ENCODE measurements around the gene CCSAP.

The CCSAP gene

DNA sequence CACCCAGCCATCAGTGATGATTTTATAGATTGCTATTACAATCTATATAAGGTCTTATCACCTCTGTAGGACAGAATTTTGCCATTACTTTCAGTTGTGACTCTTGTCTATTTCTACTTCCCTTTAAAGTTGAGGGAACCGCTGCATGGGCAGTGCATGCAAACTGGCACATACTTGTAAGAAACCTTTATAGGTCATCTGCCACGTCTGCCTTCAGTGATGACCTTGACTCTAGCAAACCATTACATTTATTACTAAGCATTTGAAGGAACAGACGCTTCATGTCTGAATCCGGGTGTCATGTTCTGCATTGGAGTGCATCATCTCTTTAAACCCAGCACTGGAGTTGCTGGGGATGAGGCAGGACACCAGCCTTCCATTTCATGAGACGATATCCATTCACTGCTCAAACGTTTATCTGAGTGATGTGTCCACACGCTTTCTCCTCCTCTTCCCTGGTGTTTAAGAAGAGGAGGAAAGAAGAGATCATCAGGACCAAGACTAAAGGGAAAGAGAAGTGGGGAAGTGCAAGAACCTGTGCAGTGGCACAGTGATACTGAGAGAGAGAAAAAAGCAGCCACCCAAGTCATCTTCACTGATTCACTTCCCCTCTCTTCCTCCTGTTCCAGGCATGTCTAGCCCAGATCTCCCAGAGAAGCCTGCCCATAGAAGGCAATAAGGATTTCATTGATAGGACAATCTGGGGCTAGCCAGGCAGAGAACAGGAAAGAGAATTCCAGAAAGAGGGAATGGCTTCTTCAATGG, 14.1 kb downstream of the CCSAP start:
- in situ Hi-C loops (cut with HindIII; ENCODE audit: low sequenced_read_pairs) = loop anchor here (10.0 to 25.0 kb wide), 2 partner anchors 109 to 166 kb away; partner anchors contain the start of gene ACTA1

DNA sequence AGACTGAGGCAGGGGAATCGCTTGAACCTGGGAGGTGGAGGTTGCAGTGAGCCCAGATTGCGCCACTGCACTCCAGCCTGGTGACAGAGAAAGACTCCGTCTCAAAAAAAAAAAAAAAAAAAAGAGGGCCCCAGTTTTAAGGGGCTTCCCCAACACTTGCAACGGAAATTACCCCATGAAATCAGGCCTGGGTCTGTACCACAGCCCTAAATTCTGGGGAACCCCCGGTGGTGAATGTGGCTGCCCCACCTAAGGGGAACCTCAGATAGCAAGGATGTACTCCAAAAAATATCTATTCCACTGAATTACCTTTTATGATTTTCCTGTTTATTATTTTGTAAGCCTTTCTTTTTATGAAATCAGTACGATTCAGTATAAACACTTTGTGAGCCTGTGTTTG, 15.1 kb downstream of the CCSAP start:
- in situ Hi-C loops (cut with HindIII; ENCODE audit: low sequenced_read_pairs) = loop anchor here (10.0 to 25.0 kb wide), 2 partner anchors 110 to 167 kb away; partner anchors contain the start of gene ACTA1

DNA sequence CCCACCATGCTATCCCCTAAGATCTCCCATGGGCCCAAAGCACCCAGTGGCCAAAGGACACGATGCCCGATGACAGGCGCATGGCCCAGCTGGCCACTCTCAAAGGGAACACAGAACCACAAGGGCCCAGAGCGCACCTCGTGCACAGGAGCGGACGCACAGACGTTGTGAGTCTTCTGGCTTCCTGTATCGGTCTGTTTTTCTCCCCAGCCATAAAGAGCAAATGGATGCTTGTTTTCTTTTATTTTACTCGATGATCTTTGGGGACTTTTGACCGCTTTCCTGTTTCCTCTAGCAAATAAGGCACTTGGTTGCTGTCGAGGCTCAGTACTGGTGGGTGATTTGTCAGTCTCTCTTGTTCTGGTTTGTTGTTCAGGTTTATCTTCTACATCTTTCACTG, 16.2 kb downstream of the CCSAP start:
- in situ Hi-C loops (cut with HindIII; ENCODE audit: low sequenced_read_pairs) = loop anchor here (10.0 to 25.0 kb wide), 2 partner anchors 111 to 168 kb away; partner anchors contain the start of gene ACTA1

DNA sequence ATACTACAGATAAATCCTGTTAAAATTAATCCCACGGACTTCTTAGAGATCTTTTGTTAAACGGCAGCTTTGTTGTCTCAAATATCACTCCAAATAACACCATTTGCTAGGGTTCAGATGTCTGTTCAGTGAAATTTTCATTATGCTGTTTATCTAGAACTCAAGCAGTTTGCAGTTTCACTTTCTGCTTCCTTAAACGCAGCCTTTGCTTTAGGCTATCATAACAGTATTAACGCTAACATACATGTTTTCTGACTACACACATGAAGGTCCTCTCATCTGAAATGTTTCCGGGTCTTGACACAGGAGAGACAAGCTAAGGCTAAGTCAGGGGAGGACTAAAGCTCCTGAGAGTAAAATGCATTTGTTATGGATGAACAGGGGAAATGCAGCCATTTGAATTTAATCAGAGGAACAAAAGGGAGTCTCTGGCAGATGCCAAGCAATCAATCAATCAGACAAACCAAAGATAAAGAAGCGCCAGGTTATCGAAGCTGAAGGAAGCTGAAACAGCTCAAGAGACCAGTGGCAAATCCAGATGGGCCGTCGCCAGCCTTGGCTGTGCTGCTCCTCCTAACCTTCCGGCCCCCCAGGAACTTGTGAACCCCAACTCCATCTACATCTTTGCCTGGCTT, 16.9 kb downstream of the CCSAP start:
- in situ Hi-C loops (cut with HindIII; ENCODE audit: low sequenced_read_pairs) = loop anchor here (10.0 to 25.0 kb wide), 2 partner anchors 111 to 169 kb away; partner anchors contain the start of gene ACTA1

DNA sequence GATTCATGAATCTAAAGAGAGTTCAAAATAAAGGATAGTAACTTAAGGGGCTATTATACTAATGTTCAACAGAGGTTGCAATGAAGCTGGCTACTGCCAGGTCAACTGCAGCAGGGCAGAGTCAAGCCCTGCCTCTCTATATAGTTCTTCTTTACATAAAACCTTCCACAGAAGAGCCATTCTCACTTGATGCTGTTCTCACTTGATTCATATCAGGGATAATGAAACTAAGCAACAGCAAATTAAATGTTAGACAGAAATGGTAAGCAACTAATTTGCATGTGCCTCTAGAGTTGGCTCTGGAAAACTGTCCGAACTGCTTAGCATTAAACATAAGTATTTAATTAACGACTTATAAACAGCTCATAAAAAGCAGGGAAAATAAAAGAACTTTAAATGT, 17.4 kb downstream of the CCSAP start:
- in situ Hi-C loops (cut with HindIII; ENCODE audit: low sequenced_read_pairs) = loop anchor here (10.0 to 25.0 kb wide), 2 partner anchors 112 to 169 kb away; partner anchors contain the start of gene ACTA1

DNA sequence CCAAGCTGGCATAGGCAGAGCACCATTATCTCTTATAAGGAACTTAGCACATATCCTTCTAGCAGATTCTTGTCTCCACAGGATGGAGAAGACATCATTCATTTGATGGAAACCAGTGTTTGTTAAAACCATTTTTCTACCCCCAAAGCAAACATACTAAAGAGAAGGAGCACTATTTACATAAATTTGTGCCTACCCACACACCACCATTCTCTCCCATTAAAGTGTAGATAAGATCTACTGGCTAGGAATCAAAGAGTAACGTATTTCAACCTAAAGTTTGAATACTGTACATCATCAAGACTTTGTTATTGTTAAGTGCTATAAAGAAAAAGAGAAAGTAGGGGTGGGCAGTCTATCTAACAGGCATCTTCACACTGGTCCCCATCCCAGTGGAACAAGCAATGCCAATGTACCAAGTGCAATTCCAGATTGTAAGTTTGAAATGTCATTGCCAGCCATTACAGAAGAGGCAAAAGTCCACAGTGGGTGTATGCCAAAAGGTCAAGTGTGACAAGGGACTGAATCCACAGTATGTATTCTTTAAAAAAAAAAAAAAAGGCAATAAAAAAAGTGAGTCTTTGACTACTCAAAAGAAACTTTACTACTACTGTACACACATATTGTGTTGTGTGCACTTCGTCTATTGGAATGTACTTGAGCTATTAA, 18.8 kb downstream of the CCSAP start:
- in situ Hi-C loops (cut with HindIII; ENCODE audit: low sequenced_read_pairs) = loop anchor here (10.0 kb wide), 1 partner anchor 171 kb away; no protein-coding TSS in a partner anchor

DNA sequence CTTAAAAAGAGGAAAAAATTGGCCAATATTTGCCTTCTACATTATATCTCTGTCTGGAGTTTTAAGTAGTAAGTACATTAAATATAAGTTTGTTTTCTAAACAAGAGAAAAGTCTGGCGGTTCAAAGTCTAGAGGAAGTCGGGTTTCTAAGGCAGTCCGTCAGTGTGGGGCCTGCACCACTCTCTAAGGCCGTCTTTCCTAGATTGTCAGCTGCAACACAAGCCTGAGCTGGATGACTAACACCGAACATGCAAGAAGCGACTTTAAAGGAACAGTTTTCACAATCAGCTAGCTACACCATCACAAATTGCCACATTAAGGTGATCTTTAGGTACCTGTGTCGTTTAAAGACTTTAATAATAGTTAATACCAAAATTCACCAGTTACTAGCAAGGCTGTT, 19.6 kb downstream of the CCSAP start:
- in situ Hi-C loops (cut with HindIII; ENCODE audit: low sequenced_read_pairs) = loop anchor here (10.0 kb wide), 1 partner anchor 172 kb away; no protein-coding TSS in a partner anchor

DNA sequence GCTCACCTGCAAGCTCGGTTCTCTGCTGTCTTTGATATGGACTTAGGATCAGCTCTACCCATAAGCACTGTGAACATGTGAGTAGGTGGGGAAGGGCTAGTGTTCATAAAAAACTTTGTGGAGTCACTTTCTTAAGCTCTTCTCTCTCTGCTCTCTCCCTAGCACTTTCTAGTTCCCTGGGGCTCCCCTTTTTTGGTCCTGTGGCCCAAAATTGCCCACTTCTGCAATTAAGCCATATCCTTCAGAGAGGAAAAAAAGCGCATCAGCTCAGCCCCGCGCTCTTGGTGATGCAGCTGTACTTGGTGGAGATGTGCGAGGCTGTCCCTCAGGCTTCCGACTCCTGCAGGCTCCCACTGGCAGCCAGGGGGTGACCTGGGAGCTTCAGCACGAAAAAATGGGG, 23.4 kb downstream of the CCSAP start:
- in situ Hi-C loops (cut with HindIII; ENCODE audit: low sequenced_read_pairs) = no loop called here

DNA sequence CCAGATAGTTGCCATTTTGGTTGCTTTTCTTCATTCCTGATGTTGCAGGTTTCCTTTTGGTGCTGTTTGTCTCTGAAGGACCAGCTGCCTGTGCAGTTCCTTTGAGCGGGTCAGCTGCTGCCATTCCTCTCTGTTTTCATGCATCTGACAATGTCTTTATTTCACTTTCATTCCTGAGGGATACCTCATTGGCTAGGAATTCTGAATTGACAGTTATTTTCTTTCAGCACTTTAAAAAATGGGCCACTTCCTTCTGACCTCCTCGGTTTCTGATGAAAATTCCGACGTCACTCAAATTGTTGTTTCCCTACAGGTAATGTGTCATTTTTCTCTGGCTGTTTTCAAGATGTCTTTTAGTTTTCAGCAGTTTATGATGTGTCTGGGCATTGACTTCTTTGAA, 24.8 kb downstream of the CCSAP start:
- in situ Hi-C loops (cut with HindIII; ENCODE audit: low sequenced_read_pairs) = no loop called here

DNA sequence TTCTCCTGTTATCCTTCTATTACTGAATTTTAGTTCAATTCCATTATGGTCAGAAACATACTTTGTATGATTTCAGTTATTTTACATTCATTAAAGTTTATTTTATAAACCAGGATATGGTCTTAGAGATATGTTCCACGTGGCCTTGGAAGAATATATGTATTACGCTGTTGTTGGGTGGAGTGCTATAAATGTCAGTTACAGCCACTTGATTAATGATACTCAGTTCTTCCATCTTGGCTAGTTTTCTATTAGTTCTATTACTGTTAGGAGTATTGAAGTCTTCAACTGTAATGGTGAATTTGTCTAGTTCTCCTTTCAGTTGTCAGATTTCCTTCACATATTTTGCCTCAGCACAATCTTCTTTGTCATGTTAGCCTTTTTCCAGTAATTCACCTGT, 26.7 kb downstream of the CCSAP start:
- in situ Hi-C loops (cut with HindIII; ENCODE audit: low sequenced_read_pairs) = no loop called here

DNA sequence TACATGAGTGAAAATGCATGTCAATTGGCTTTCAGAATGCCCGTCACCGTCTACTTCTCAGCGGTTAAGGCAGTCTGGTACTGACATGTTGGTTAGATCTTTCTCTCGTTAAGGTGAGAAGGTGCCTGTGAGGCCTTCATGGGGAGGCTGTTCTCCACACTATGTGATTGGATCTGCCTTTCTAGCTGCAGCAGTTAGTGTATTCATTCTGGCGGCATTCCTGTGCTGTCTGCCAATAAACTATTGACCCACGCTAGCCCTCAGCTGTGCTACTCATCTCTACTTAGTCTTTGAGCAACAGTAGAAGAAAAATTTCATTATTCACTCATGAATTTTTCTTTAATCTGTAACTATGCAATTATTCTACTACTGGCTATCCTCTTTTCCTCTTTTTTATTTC, 32.0 kb downstream of the CCSAP start:
- in situ Hi-C loops (cut with HindIII; ENCODE audit: low sequenced_read_pairs) = no loop called here

DNA sequence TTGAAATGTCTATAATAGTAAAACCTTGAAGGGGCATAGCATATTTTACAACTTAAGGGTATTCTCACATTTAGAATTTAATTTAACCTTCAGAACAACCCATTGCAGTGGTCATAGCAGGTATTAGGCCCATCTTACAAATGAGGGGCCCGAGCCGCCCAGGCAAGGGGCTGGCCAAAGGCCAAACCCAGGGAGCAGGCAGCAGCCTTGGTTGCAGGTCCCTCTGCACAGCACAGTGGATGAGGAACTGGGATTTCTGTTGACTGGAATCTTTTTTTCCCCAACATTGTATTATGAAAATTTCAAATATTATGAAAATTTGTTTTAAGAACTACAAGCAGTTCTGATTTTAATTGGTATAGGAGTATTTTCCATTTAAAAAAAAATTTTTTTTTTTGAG, 33.2 kb downstream of the CCSAP start:
- in situ Hi-C loops (cut with HindIII; ENCODE audit: low sequenced_read_pairs) = no loop called here

DNA sequence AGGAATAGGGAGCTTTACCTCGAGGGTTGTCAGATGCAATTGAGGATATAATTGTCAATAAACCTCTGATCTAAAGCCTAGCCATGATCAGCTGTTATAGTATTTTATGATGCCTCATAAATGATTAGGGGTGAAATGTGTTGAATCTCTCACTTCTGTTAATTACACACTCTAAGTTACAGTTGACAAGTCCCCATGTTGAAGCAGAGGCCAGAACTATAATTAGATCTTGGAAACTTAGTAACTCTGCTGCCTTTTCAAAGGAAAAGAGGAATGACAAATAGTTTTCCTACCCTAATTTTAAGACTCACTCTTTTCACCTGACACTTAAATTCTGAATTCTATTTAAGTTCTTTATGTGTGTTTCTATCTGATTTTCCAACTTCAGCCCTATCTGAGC, 33.8 kb downstream of the CCSAP start:
- in situ Hi-C loops (cut with HindIII; ENCODE audit: low sequenced_read_pairs) = no loop called here

DNA sequence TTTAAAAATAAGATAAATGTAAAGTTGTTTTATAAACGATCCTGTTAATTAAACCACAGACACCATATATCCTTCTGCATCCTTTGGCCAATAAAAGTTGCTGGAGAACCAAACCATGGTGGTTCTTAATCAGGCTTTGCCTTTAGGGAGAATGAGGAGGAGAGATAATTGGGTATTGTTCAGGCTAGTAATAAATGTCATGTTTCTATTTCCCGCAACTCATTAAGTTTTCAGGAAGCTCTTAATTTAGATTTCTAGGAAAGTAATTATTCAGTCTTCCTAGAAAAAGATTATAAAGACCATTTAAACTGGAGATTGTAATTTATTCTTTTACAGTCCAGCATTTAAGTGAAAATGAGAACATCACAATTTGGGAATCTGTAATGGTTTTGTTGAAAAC, 37.5 kb downstream of the CCSAP start:
- in situ Hi-C loops (cut with HindIII; ENCODE audit: low sequenced_read_pairs) = no loop called here

DNA sequence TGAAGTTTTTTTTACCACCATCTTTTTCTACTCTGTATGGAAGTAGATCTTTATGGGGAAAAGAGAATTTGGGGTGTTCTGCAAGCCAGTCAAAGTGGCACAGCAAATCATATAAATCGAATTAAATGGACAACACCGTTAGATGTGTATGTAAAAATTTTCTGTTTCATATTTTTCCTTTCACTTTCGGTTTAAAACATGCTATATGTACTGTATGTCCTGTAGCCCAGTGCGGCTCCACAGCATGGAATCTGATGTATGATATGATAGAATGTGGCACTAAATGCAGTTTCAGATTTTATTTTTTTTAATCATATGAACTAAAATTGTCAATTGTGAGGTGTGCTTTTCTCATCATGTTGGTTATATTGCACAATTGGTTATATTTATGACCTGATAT, 39.0 kb downstream of the CCSAP start:
- in situ Hi-C loops (cut with HindIII; ENCODE audit: low sequenced_read_pairs) = no loop called here

DNA sequence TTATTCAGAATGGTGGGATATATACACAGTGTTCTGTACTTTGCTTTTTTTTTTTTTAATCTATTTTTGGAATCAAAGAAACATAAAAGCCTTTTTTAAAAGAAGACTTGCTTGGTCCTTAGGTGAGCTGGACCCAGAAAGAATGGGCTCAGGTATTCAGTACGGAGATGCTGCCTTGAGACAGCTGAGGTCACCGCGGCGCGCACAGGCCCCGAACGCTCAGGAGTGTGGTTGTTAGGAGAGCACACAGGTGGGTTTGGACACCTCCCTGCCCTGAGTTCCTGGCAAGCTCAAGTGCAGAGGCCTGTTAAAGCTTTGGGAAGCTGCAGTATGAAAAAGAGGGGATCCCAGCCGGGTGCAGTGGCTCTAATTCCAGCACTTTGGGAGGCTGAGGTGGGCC, 40.1 kb downstream of the CCSAP start:
- in situ Hi-C loops (cut with HindIII; ENCODE audit: low sequenced_read_pairs) = no loop called here

DNA sequence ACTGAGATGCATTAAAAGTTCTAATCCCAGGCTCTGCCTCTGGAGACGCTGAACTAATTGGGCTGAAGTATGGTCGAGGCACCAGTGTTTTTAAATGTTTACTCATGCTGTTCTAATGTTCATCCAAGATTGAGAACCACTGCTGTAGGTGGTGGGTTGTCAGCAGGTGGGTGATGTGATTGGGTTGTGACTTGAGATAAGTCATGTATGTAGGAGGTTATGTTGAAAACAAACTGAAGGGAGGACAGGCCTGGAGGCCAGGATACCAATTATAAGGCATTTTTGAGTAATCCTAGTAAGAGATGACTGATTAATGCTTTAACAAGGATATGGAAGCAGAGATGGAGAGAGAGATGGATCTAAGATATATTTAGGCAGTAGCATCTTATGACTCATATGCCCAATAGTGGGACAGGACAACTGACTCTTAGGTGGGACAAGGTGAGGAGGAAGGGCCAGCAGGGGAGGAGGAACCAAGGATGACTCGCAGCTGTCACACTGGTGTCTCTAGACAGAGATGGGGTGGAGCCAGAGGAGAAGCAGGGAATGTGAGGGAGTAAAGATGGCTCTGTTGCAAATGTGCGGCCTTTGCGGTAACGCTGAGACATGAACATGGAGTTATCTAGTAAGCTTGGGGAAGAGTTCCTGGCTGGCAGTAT, 42.6 kb downstream of the CCSAP start:
- in situ Hi-C loops (cut with HindIII; ENCODE audit: low sequenced_read_pairs) = no loop called here

DNA sequence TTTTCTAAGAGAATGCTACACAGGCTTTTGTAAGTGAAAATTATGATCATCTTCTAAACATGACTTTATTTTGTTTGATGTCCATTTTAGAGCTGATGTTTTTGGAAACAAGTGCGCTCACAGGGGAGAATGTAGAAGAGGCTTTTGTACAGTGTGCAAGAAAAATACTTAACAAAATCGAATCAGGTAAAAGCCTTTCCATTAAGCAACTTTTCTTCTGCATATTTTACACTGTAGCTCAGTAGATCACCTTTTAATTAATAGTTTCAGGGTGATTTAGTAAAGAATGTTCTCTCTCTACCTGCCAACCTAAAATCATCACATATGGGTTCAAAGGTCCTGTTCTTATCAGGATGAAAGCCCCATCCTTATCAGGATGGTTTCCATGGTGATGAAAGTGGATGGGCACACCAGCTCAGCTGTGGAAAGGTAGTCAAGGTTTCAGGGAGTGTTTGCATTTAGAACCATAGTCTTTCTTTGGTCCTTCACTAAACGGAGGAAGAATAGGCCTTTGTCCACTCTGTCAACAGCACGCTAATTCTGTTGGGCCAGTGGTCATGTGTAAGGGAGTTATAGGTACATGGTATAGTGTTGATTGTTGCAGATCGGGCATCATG, 43.9 kb downstream of the CCSAP start:
- in situ Hi-C loops (cut with HindIII; ENCODE audit: low sequenced_read_pairs) = no loop called here

DNA sequence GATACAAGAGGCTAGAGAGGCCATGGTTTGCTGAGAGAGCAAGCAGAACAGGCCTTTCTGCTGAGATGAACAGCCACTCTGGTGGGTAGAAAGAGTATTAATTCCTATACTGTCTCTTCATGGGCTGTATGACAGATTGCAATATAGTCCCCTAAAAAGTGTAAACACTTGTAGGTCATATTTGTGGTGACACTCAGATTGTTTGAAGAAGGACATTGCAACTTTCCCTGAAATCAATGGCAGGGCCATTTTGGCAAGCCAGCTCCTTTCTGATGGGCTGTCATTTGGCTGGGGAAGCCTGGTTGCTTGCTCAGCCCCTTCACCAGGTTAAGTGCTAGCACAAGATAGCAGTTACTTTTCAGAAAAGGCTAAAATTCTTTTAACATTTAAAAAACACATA, 44.4 kb downstream of the CCSAP start:
- in situ Hi-C loops (cut with HindIII; ENCODE audit: low sequenced_read_pairs) = no loop called here

DNA sequence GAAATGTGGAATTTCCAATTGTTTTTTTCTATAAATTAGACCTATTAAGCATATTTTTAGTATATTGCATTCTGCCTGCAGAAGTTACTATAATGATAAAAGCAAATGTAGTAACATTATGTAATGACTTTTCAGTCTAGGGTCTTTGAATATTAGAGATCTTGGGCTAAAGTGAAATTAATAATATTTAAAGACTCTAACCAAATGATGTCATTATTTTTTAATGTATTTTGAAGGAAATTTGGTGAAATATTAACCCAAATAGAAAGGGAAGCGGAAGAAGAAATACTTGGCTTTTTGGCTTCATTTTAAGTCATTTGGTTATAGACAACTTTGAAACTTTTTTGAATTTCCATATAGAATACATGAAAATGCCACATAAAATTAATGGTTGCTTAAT, 45.1 kb downstream of the CCSAP start:
- in situ Hi-C loops (cut with HindIII; ENCODE audit: low sequenced_read_pairs) = no loop called here

DNA sequence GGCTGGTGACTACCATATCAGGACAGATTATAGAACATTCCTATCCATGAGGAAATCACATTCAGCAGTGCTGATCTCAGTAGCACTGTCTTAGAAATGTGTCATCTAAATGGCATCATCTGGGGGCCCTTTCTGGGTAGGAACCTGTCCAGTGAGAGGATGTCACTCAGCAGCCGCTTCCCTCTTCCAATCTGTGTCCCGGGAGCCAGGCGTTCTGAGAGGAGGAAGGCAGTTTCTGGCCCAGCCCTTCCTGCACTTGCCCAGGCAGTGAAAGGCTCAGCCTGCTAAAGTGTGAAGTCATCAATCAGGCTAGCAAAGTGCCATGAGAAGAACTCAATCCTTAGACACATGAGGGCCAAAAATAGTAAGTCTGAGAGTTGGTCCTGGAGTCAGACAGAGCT, 46.3 kb downstream of the CCSAP start:
- in situ Hi-C loops (cut with HindIII; ENCODE audit: low sequenced_read_pairs) = no loop called here

All from DLD1 (cell line).